IgD-negative memory B cell (primary cell): ENCODE results near the gene SF1. TPM values are rescaled to one million over a fixed set of nuclear protein-coding genes. Genes with fewer than 3 reads are reported as not detected.

ENCODE experiments used
- H3K27ac Mint-ChIP-seq, 3 donors: one replicate each; pipeline ENCODE4 v1.8.0; 2020 to 2022; ENCODE audit warnings: mild to moderate bottlenecking in 3 of 3, mixed read lengths in 3 of 3, moderate library complexity in 1 of 3
- H3K27me3 Mint-ChIP-seq: one replicate; pipeline ENCODE4 v1.8.0; 2021; ENCODE audit warnings: mixed read lengths
- H3K36me3 Mint-ChIP-seq: one replicate; pipeline ENCODE4 v1.8.0; 2020; ENCODE audit warnings: mild to moderate bottlenecking, mixed read lengths
- H3K4me1 Mint-ChIP-seq, 3 donors: one replicate each; pipeline ENCODE4 v1.8.0; 2020 to 2022; ENCODE audit warnings: mixed read lengths in 3 of 3, mild to moderate bottlenecking in 1 of 3
- H3K4me3 Mint-ChIP-seq, 4 donors: one replicate each; pipeline ENCODE4 v1.8.0; 2020 to 2022; ENCODE audit warnings: mild to moderate bottlenecking in 4 of 4, mixed read lengths in 4 of 4, moderate library complexity in 3 of 4
- H3K9me3 Mint-ChIP-seq, 3 donors: one replicate each; pipeline ENCODE4 v1.8.0; 2020 to 2021; ENCODE audit warnings: mixed read lengths in 3 of 3, mild to moderate bottlenecking in 1 of 3
- polyA plus RNA-seq: library from polyadenylated mRNA; unstranded; fragments of 300-500 nt; fragmentation: Illumina TruSeq; gene quantifications from one replicate; pipeline ENCODE4 v1.2.3, GENCODE V29; 2021

Gene SF1
- polyA plus RNA-seq, 1 donor from 2014 or later: 170 TPM

- Mint-ChIP-seq H3K4me3 (peak overlapping the region; percentile 68 to 93 (median 90)), H3K27me3 (peaks cover 3% of the 10 kb centered on the region), H3K36me3 (peaks cover 11% of the 10 kb centered on the region), H3K4me1 (peaks cover 45 to 62% (median 49%) of the 10 kb centered on the region in 3 donors), H3K27ac (peak overlapping the region; percentile 95 to 99 (median 96)), H3K9me3 (no peaks in the 10 kb centered on the region)
These were observed 14.2 kb downstream of the SF1 start for GRCh38 chr11:64764040-64764611.

GRCh38 chr11:64763526-64764039 lies 14.8 kb downstream of the SF1 start:
- peaks cover 3% of the 10 kb centered on the region for H3K27me3 Mint-ChIP-seq
- no peaks in the 10 kb centered on the region for H3K9me3 Mint-ChIP-seq
- H3K4me3 Mint-ChIP-seq: peak overlapping the region; percentile 68 to 93 (median 90)
- peak overlapping the region; percentile 95 to 99 (median 99) for H3K27ac Mint-ChIP-seq
- peaks cover 45 to 60% (median 48%) of the 10 kb centered on the region in 3 donors for H3K4me1 Mint-ChIP-seq
- H3K36me3 Mint-ChIP-seq: peaks cover 11% of the 10 kb centered on the region

DNA sequence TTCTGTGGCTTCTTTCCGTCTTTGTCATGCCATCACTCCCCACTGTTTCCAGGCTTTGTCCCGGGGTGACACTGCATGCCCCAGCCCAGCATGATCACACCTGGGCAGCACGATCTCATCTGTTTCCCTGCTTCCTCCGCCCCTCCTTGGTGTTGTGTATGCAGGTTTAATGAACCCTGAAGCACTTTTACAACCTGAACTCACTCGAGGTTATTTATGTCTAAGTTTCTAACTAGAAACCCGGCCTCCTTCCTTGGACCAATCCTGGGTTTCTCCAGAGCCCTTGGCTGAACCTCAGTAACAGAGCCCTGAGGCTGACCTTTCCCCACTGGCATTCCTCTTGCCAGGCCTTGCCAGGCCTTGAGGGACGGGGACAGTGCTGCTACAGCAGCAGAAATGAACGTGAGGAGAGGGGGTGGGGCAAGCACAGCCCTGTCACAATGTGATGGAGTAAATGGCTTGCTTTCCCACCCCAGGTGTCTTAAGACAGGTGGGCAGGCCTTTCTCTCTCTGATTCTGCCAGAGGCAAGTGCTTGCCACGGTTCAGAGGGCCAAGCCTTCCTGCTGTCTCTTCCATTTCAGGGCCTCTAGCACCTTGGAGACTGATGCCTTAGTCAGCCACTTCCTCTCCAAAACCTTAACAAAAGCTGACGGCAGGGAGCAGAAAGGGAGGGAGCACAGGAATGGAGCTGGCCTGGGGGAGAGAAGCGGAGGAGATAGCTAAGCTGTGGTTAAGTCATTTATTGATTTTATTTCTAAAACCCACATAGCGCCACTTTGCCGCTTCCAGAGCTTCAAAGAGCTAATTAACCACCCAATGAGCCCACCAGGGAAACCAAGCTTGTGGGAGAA lies 15.4 kb downstream of the SF1 start:
- H3K4me1 Mint-ChIP-seq: peaks cover 44 to 54% (median 44%) of the 10 kb centered on the region in 3 donors
- H3K36me3 Mint-ChIP-seq: peaks cover 11% of the 10 kb centered on the region
- no peaks in the 10 kb centered on the region for H3K9me3 Mint-ChIP-seq
- peak overlapping the region; percentile 95 to 99 (median 99) for H3K27ac Mint-ChIP-seq
- H3K27me3 Mint-ChIP-seq: peaks cover 3% of the 10 kb centered on the region
- peak overlapping the region; percentile 62 to 91 (median 76) for H3K4me3 Mint-ChIP-seq

- Mint-ChIP-seq H3K4me1 (peaks cover 39 to 51% (median 40%) of the 10 kb centered on the region in 3 donors), H3K27me3 (peaks cover 3% of the 10 kb centered on the region), H3K4me3 (peak overlapping the region; percentile 55 to 91 (median 75)), H3K27ac (peak overlapping the region; percentile 95 to 99 (median 99)), H3K36me3 (peaks cover 8% of the 10 kb centered on the region), H3K9me3 (no peaks in the 10 kb centered on the region)
These were observed 16.1 kb downstream of the SF1 start for GRCh38 chr11:64762277-64762673.

DNA sequence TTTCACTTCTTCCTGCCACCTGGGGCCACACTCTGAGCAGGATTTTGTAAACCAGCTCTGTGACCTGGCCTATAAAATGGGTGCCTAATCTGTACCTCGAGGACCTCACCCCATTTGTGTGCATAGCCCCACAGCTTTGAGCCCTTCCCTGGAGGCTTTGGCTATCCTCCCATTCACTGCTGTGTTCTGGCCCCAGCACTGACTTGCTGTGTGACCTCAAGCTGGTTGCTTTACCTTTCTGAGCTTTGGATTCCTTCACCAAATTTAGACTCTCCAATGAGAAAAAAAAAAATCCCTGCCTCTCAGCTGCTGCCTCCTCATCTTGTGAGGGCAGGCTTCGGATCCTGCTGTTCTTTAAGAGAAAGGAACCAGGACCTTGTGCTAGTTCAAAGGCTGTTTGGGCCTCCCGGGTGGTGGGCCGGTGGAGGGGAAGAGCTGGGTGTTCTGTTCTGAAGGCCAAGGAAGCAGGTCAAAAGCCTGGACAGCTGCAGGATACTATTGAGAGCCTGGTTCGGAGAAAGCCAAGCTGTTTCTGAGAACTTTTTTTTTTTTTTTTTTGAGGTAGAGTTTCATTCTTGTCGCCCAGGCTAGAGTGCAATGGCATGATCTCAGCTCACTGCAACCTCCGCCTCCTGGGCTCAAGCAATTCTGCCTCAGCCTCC lies 17.5 kb downstream of the SF1 start:
- Mint-ChIP-seq H3K9me3 (no peaks in the 10 kb centered on the region), H3K36me3 (peaks cover 8% of the 10 kb centered on the region), H3K27ac (peak overlapping the region; percentile 95 to 99 (median 98)), H3K4me1 (peaks cover 39 to 52% (median 40%) of the 10 kb centered on the region in 3 donors), H3K27me3 (peaks cover 3% of the 10 kb centered on the region), H3K4me3 (peak overlapping the region; percentile 41 to 91 (median 60))

DNA sequence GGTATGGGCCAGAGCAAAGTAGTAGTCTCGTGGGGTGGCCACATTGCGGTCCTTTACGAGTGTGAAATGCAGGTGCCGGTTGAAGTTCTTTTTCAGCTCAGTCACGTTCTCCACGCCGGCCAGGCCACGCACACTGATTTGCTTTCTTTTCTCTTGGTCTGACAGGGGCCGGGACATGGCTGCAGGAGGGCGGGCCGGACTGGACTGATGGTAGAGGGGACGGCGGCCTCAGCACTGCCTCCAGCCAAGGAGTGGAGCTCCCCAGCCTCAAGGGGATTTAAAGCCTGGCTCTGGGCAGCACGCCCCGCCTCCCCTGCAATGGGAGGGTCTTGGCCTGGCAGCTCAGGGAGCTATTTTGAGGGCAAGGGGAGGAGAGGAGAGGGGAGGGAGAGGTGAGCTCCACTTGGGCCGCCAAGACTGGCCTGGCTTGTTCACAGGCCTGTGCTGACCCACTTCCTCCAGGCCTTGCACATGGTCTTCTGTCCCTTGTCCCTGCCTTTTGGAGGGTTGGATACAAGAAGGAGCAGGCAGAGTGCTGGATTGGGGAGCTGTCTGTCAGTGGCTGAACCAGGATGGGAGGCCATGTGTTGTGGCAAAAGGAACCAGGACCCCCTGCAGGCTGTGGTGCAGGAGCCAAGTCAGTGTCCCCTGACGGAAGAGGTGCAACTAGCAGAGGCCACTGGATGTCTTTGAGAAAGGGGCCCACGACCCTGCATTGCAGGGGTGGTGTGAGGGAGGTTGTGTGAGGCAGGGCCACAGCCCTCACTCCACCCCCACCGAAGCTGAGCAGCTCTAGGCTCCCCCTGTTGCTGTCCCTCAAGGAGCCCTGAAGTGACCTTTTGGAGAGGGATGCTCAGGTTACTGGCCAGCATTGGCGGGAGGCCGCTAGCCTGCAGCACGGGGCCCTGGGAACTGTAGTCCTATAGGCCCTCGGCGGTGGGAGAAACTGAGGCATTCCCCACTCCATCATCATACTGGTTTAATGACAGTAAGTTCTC lies 18.3 kb downstream of the SF1 start, which contains the start of gene PYGM:
Gene PYGM (minus strand): TSS at position 253 of the 998 bp plus-strand sequence. CDS start 76 bp downstream, at position 177.
- H3K27ac Mint-ChIP-seq: peak within 1 kb of the TSS; percentile 95 to 99 (median 98)
- peaks cover 33 to 49% (median 33%) of the 10 kb centered on the region in 3 donors for H3K4me1 Mint-ChIP-seq
- no peaks in the 10 kb centered on the region for H3K9me3 Mint-ChIP-seq
- peaks cover 8% of the 10 kb centered on the region for H3K36me3 Mint-ChIP-seq
- H3K4me3 Mint-ChIP-seq: peak within 1 kb of the TSS; percentile 41 to 76 (median 50)
- H3K27me3 Mint-ChIP-seq: peaks cover 3% of the 10 kb centered on the region

DNA sequence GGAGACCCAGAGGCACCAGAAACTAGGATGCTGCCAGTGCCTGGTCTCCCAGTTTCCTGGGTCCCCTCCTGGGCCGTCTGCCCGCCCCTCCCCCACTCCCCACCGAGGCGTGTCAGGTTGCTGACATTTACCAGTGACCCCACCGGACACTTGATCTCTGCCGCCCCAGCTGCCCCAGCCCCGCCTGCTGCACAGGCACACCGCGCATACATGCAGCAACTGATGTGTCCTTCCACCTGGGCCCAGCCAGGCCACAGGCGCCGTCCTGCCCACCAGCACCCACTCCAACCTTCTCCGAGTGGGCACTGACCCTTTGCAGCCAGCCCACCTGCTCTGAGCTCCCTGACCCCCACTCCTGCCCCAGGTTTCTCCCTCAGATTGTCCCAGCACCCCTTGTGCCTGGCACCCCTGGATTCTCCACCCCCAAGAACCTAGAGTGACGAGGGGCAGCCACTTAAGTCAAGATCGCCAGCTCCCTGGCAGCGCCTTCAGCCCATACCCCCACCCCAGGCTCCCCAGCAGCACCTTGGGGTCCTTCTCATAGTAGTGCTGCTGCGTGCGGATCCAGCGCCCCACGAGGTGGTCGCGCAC lies 19.1 kb downstream of the SF1 start:
- peaks cover 3% of the 10 kb centered on the region for H3K27me3 Mint-ChIP-seq
- H3K9me3 Mint-ChIP-seq: no peaks in the 10 kb centered on the region
- peaks cover 4% of the 10 kb centered on the region for H3K36me3 Mint-ChIP-seq
- peaks cover 25 to 41% (median 25%) of the 10 kb centered on the region in 3 donors for H3K4me1 Mint-ChIP-seq
- H3K4me3 Mint-ChIP-seq: peak overlapping the region in 1 of 4 donors; percentile 57
- H3K27ac Mint-ChIP-seq: peak overlapping the region; percentile 16 to 99 (median 71)

- H3K4me1 Mint-ChIP-seq: peaks cover 20 to 35% (median 21%) of the 10 kb centered on the region in 3 donors
These were observed 19.8 kb downstream of the SF1 start for GRCh38 chr11:64758330-64759079.

GRCh38 chr11:64757549-64758329 lies 20.6 kb downstream of the SF1 start:
- Mint-ChIP-seq H3K36me3 (peaks cover 2% of the 10 kb centered on the region), H3K9me3 (no peaks in the 10 kb centered on the region), H3K27me3 (peaks cover 3% of the 10 kb centered on the region), H3K4me3 (peak overlapping the region in 2 of 4 donors; percentile 55 to 60), H3K27ac (peak overlapping the region in 2 of 3 donors; percentile 63 to 72), H3K4me1 (peaks cover 14 to 30% (median 17%) of the 10 kb centered on the region in 3 donors)

More at GRCh38 chr11:64758330-64759079, 19.8 kb downstream of the SF1 start:
- Mint-ChIP-seq H3K4me3 (peak overlapping the region in 1 of 4 donors; percentile 17), H3K9me3 (no peaks in the 10 kb centered on the region), H3K27me3 (peaks cover 3% of the 10 kb centered on the region), H3K36me3 (peaks cover 5% of the 10 kb centered on the region), H3K27ac (peak overlapping the region; percentile 23 to 99 (median 71))

DNA sequence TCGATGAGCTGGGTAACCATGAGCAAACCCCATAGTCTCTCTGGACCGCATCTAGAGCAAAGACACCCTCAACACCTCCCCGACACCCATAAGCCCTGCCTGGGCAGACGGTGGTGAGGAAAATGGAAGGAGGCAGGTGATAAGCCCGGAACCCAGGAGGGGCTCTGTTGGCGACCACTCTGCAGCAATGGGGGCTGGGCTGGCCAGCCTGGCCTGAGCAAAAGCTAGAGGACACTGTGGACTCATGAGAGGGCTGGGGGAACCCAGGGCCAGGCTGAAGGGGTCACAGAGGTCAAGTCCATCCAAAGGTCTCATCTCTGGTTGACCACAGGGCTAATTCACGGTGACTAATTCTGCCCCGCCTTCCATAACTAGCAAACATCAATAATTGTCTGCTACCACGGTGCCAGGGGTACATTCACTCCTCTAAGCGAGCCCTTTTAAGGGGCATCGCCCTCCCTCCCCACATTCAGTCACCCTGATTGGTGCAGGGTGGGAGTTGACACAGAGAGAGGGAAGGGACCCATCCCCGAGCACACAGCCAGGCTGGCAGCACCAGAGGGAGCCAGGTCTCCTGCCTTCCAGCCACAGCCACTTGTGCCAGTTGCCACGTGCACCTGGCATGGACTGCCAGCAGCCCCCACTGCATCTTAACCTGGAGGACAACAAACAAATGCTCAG lies 22.5 kb downstream of the SF1 start:
- no peaks in the 10 kb centered on the region for H3K27me3 Mint-ChIP-seq
- H3K9me3 Mint-ChIP-seq: no peaks in the 10 kb centered on the region
- no peak overlapping the region for H3K4me3 Mint-ChIP-seq
- H3K36me3 Mint-ChIP-seq: peaks cover 5% of the 10 kb centered on the region
- peak overlapping the region in 1 of 3 donors; percentile 25 for H3K27ac Mint-ChIP-seq
- H3K4me1 Mint-ChIP-seq: peaks cover under 1 to 16% (median 9%) of the 10 kb centered on the region in 3 donors

GRCh38 chr11:64754919-64755662 lies 23.3 kb downstream of the SF1 start:
- H3K27me3 Mint-ChIP-seq: no peaks in the 10 kb centered on the region
- H3K27ac Mint-ChIP-seq: no peak overlapping the region
- H3K9me3 Mint-ChIP-seq: no peaks in the 10 kb centered on the region
- H3K36me3 Mint-ChIP-seq: peaks cover 5% of the 10 kb centered on the region
- no peak overlapping the region for H3K4me3 Mint-ChIP-seq
- peaks cover 7 to 18% (median 8%) of the 10 kb centered on the region in 3 donors for H3K4me1 Mint-ChIP-seq
